IMR-90 (cell line): ENCODE results near the gene PUM2. TPM values are rescaled to one million over a fixed set of nuclear protein-coding genes. Genes with fewer than 3 reads are reported as not detected.

ENCODE experiments used
- ATAC-seq: fragments of 200-7000 bp; cut with Tn5 transposase; 2 replicates; pipeline ENCODE4 v1.9.1; 2020; ENCODE audit warnings: low read depth, mild to moderate bottlenecking, moderate library complexity
- BruUV-seq: library from RNA; stranded (reverse); fragments of 400-500 nt; replicated peaks from 2 replicates; lab custom pipeline; 2021; lab: Mats Ljungman, UMichigan
- CTCF ChIA-PET: fragments of 300-600 bp; formaldehyde crosslinking; extraction: SDS; loops from one replicate; lab custom pipeline; 2021; ENCODE audit warnings: antibody characterized with exemption; lab: Yijun Ruan, JAX
- POLR2A ChIA-PET: fragments of 300-600 bp; sonication (Branson Sonifier 250); formaldehyde crosslinking; loops from one replicate; lab custom pipeline; 2022; ENCODE audit warnings: antibody characterized with exemption; ENCODE audit not compliant: unreplicated experiment; lab: Charles Lee
- DNase-seq: peaks from one replicate; pipeline ENCODE4 v3.0.0; 2013
- H2AFZ ChIP-seq: replicated peaks from 2 replicates; pipeline ENCODE3; 2013; ENCODE audit warnings: low read length, mild to moderate bottlenecking; ENCODE audit not compliant: poor library complexity
- H2AK5ac ChIP-seq: 2 replicates; pipeline ENCODE4 v1.6.1; 2013; ENCODE audit warnings: low read depth, low read length, inconsistent platforms
- H2AK9ac ChIP-seq: replicated peaks from 2 replicates; pipeline ENCODE3; 2013; ENCODE audit warnings: mild to moderate bottlenecking, low read depth, low read length, moderate library complexity; ENCODE audit not compliant: poor library complexity
- H2BK120ac ChIP-seq: 2 replicates; pipeline ENCODE4 v1.6.1; 2013; ENCODE audit warnings: low read depth, low read length, inconsistent platforms
- H2BK15ac ChIP-seq: 3 replicates; pipeline ENCODE4 v1.6.1; 2013; ENCODE audit warnings: low read depth, low read length, inconsistent platforms
- H2BK20ac ChIP-seq: 2 replicates; pipeline ENCODE4 v1.6.1; 2013; ENCODE audit warnings: low read depth, mild to moderate bottlenecking, inconsistent platforms, low read length, moderate library complexity
- H2BK5ac ChIP-seq: 2 replicates; pipeline ENCODE4 v1.6.1; 2013; ENCODE audit warnings: mild to moderate bottlenecking, low read depth, low read length, inconsistent platforms; ENCODE audit not compliant: poor library complexity, severe bottlenecking
- H3K14ac ChIP-seq: replicated peaks from 2 replicates; pipeline ENCODE4 v1.6.1; 2013; ENCODE audit warnings: low read depth, low read length, inconsistent platforms
- H3K18ac ChIP-seq: 2 replicates; pipeline ENCODE4 v1.6.1; 2013; ENCODE audit warnings: low read depth, low read length, control low read depth
- H3K23ac ChIP-seq: 2 replicates; pipeline ENCODE4 v1.6.1; 2013; ENCODE audit warnings: low read depth, low read length, inconsistent platforms
- H3K27ac ChIP-seq: 2 replicates; pipeline ENCODE4 v1.5.1; 2013; ENCODE audit warnings: mild to moderate bottlenecking, control low read depth, low read length; ENCODE audit not compliant: insufficient read depth
- H3K27me3 ChIP-seq: 2 replicates; pipeline ENCODE4 v1.6.1; 2013; ENCODE audit warnings: low read length; ENCODE audit not compliant: control insufficient read depth, insufficient read depth
- H3K36me3 ChIP-seq: 2 replicates; pipeline ENCODE4 v1.6.1; 2013; ENCODE audit warnings: low read length, mixed read lengths; ENCODE audit not compliant: control insufficient read depth, insufficient read depth
- H3K4ac ChIP-seq: 2 replicates; pipeline ENCODE4 v1.6.1; 2013; ENCODE audit warnings: low read depth, low read length, inconsistent platforms
- H3K4me1 ChIP-seq: 2 replicates; pipeline ENCODE4 v1.6.1; 2013; ENCODE audit warnings: low read length, mixed read lengths; ENCODE audit not compliant: control insufficient read depth, insufficient read depth
- H3K4me2 ChIP-seq: 2 replicates; pipeline ENCODE4 v1.6.1; 2013; ENCODE audit warnings: low read depth, mild to moderate bottlenecking, control low read depth, low read length, moderate library complexity
- H3K4me3 ChIP-seq: 2 replicates; pipeline ENCODE4 v1.5.1; 2013; ENCODE audit warnings: low read depth, mild to moderate bottlenecking, control low read depth, low read length, moderate library complexity; ENCODE audit not compliant: insufficient read depth
- H3K56ac ChIP-seq: 2 replicates; pipeline ENCODE4 v1.6.1; 2013; ENCODE audit warnings: low read length, inconsistent platforms; ENCODE audit not compliant: insufficient read depth; ENCODE audit errors: extremely low read depth
- H3K79me1 ChIP-seq, 2 experiments: 2 replicates each; pipeline ENCODE4 v1.6.1; 2013; ENCODE audit warnings: low read length in 2 of 2, inconsistent platforms in 1 of 2, low read depth in 1 of 2
- H3K9ac ChIP-seq: 2 replicates; pipeline ENCODE4 v1.6.1; 2013; ENCODE audit warnings: low read depth, low read length, control low read depth
- H3K9me1 ChIP-seq: 2 replicates; pipeline ENCODE4 v1.6.1; 2013; ENCODE audit warnings: low read length, inconsistent platforms; ENCODE audit not compliant: insufficient read depth
- H3K9me3 ChIP-seq: 2 replicates; pipeline ENCODE4 v1.6.1; 2013; ENCODE audit warnings: low read length; ENCODE audit not compliant: control insufficient read depth, insufficient read depth
- H4K20me1 ChIP-seq: 2 replicates; pipeline ENCODE4 v1.6.1; 2013; ENCODE audit warnings: low read length, inconsistent platforms; ENCODE audit not compliant: insufficient read depth
- H4K5ac ChIP-seq: 2 replicates; pipeline ENCODE4 v1.6.1; 2013; ENCODE audit warnings: mild to moderate bottlenecking, low read depth, low read length, control low read depth
- H4K8ac ChIP-seq, 2 experiments: 2 replicates each; pipeline ENCODE4 v1.6.1; 2013; ENCODE audit warnings: low read depth in 2 of 2, low read length in 2 of 2, control low read depth in 1 of 2, inconsistent platforms in 1 of 2
- H4K91ac ChIP-seq: 2 replicates; pipeline ENCODE4 v1.6.1; 2013; ENCODE audit warnings: low read depth, low read length, inconsistent platforms; ENCODE audit not compliant: insufficient read depth
- BHLHE40 ChIP-seq: fragments of 150-350 bp; IDR thresholded peaks from 2 replicates; pipeline ENCODE4 v1.6.1; 2016; ENCODE audit warnings: mild to moderate bottlenecking, low read depth, low read length
- CEBPB ChIP-seq: IDR thresholded peaks from 2 replicates; pipeline ENCODE4 v1.6.1; 2012; ENCODE audit warnings: low read depth, low read length, improper control_type of control experiment
- FOS ChIP-seq: fragments of 150-350 bp; IDR thresholded peaks from 2 replicates; pipeline ENCODE4 v1.6.1; 2016; ENCODE audit warnings: low read depth, low read length
- MAFK ChIP-seq: IDR thresholded peaks from 2 replicates; pipeline ENCODE4 v1.6.1; 2012; ENCODE audit warnings: low read depth, low read length, improper control_type of control experiment
- MXI1 ChIP-seq: IDR thresholded peaks from 2 replicates; pipeline ENCODE4 v1.6.1; 2012; ENCODE audit warnings: low read depth, mild to moderate bottlenecking, low read length, moderate library complexity, borderline replicate concordance
- RAD21 ChIP-seq: IDR thresholded peaks from 2 replicates; pipeline ENCODE4 v1.6.1; 2012; ENCODE audit warnings: low read length, improper control_type of control experiment
- RCOR1 ChIP-seq: IDR thresholded peaks from 2 replicates; pipeline ENCODE4 v1.6.1; 2012; ENCODE audit warnings: mild to moderate bottlenecking, low read length, improper control_type of control experiment; ENCODE audit not compliant: insufficient replicate concordance
- RFX5 ChIP-seq: IDR thresholded peaks from 2 replicates; pipeline ENCODE4 v1.8.0; 2012; ENCODE audit warnings: low read depth, mild to moderate bottlenecking, low read length, moderate library complexity
- SMC3 ChIP-seq: fragments of 150-350 bp; IDR thresholded peaks from 2 replicates; pipeline ENCODE4 v1.6.1; 2016; ENCODE audit warnings: low read depth, mild to moderate bottlenecking, antibody characterized with exemption, low read length, moderate library complexity
- WGBS, 2 experiments: methylation state at CpG; one replicate each; pipeline versions ENCODE4 v1.1.5 to v1.1.7; 2013; ENCODE audit warnings: missing lambda C conversion rate in 2 of 2; ENCODE audit not compliant: insufficient read length in 1 of 2; ENCODE audit errors: extremely low coverage in 2 of 2; 5-methylcytosine and 5-hydroxymethylcytosine counted together
- dilution Hi-C: fragments of 300-500 bp; cut with HindIII; formaldehyde crosslinking; loops from one replicate; pipeline ENCODE4 v1.14.3; 2018; ENCODE audit warnings: low sequenced_read_pairs; ENCODE audit not compliant: unreplicated experiment
- in situ Hi-C: fragments of 300-500 bp; cut with MboI; formaldehyde crosslinking; loops from 3 replicates; pipeline ENCODE4 v1.14.3; 2019; ENCODE audit warnings: low sequenced_read_pairs, inconsistent platforms, mixed read lengths
- intact Hi-C: fragments of 100-400 bp; cut with micrococcal nuclease; formaldehyde crosslinking; loops from 2 replicates; pipeline ENCODE4 v1.10.0; 2022
- polyA plus RNA-seq, 3 experiments: library from polyadenylated mRNA; depleted of rRNA; stranded (reverse); fragments of >200 nt; gene quantifications; 2 replicates each; pipeline ENCODE4 v1.2.3, GENCODE V29; 2012; ENCODE audit warnings: low replicate concordance in 1 of 3
- total RNA-seq: library from RNA; depleted of rRNA; stranded (reverse); fragments of >200 nt; gene quantifications from 2 replicates; pipeline ENCODE4 v1.2.3, GENCODE V29; 2012
- TF ChIP-seq, protein P1 (sequence below): conservative IDR thresholded peaks from 2 replicates; pipeline ENCODE4 v1.5.1; 2012; ENCODE audit warnings: mild to moderate bottlenecking, low read depth, low read length, improper control_type of control experiment
- TF ChIP-seq, protein P2 (sequence below): fragments of 150-350 bp; IDR thresholded peaks from 2 replicates; pipeline ENCODE4 v1.6.1; 2016; ENCODE audit warnings: low read depth, mild to moderate bottlenecking, low read length, moderate library complexity, borderline replicate concordance

Gene PUM2
- total and polyA plus RNA-seq, 2 of the 4 experiments (the other 2 are of a cell fraction) = 18.8 to 38.4 TPM

DNA sequence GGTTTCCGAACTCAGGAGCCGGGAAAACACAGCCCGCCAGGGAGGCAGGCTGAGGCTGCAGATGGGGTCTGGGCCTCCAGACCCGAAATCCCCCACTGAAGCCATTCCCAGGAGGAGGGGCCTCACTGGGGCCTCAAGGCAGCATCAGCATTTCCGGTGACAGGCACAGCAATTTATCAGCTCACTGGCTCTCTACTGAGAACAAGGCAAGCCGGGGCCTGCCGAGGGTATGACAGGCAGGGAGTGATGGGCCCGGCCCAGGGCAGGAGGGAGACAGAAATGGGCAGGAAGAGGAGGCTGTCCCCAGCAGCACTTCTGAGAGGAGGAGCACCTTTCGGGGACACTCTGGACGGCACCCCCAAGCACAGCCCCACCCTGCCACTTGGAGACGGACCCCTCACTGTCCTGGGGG, 138.2 kb downstream of the PUM2 start:
- 0 out of 2 replicates have a peak overlapping the region, but pooled peaks have one; percentile 23 for H3K23ac ChIP-seq
- no peaks in the 10 kb centered on the region for H3K27me3 ChIP-seq
- H2AK5ac ChIP-seq = peak overlapping the region; percentile 82; the same call in 1 of the 2 replicates
- intact Hi-C loops (no loop called here), dilution Hi-C loops (no loop called here), in situ Hi-C loops (no loop called here)
- peaks cover 5% of the 10 kb centered on the region; the same call in 1 of the 2 replicates for H3K9me1 ChIP-seq
- no peaks in the 10 kb centered on the region for H3K9me3 ChIP-seq
- H4K5ac ChIP-seq = peak overlapping the region; percentile 91
- peak overlapping the region; percentile 1 for H2BK5ac ChIP-seq
- peak overlapping the region; percentile 28; the same call in 1 of the 3 replicates for H2BK15ac ChIP-seq
- WGBS, 2 experiments = 20% methylated on average over 1 of the region's 11 CpGs; no CpG with 5 or more reads in 1 of the 2 experiments
- peak overlapping the region; percentile 58; the same call in 1 of the 2 replicates for H3K14ac ChIP-seq
- peaks cover 16% of the 10 kb centered on the region for H3K4me1 ChIP-seq
- H2AK9ac ChIP-seq = peak overlapping the region; percentile 90
- TF ChIP-seq RAD21 = no peak
- no peak for TF ChIP-seq CEBPB
- TF ChIP-seq, protein P1, sequence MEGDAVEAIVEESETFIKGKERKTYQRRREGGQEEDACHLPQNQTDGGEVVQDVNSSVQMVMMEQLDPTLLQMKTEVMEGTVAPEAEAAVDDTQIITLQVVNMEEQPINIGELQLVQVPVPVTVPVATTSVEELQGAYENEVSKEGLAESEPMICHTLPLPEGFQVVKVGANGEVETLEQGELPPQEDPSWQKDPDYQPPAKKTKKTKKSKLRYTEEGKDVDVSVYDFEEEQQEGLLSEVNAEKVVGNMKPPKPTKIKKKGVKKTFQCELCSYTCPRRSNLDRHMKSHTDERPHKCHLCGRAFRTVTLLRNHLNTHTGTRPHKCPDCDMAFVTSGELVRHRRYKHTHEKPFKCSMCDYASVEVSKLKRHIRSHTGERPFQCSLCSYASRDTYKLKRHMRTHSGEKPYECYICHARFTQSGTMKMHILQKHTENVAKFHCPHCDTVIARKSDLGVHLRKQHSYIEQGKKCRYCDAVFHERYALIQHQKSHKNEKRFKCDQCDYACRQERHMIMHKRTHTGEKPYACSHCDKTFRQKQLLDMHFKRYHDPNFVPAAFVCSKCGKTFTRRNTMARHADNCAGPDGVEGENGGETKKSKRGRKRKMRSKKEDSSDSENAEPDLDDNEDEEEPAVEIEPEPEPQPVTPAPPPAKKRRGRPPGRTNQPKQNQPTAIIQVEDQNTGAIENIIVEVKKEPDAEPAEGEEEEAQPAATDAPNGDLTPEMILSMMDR = no peak
- TF ChIP-seq RCOR1 = no peak
- no peak for TF ChIP-seq FOS
- no peak for TF ChIP-seq MAFK
- no peak for TF ChIP-seq RFX5
- no peak for TF ChIP-seq MXI1
- TF ChIP-seq BHLHE40 = no peak
- TF ChIP-seq SMC3 = no peak
- TF ChIP-seq, protein P2, sequence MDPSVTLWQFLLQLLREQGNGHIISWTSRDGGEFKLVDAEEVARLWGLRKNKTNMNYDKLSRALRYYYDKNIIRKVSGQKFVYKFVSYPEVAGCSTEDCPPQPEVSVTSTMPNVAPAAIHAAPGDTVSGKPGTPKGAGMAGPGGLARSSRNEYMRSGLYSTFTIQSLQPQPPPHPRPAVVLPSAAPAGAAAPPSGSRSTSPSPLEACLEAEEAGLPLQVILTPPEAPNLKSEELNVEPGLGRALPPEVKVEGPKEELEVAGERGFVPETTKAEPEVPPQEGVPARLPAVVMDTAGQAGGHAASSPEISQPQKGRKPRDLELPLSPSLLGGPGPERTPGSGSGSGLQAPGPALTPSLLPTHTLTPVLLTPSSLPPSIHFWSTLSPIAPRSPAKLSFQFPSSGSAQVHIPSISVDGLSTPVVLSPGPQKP = no peak
- ChIA-PET POLR2A (no interaction called here), CTCF (no interaction called here)
- peak overlapping the region; percentile 38 for H2AFZ ChIP-seq
- H3K18ac ChIP-seq = peak overlapping the region; percentile 11
- H2BK20ac ChIP-seq = 0 out of 2 replicates have a peak overlapping the region, but pooled peaks have one; percentile 34
- ATAC-seq = peak; percentile 61
- peak; percentile 51 for DNase-seq
- no peak overlapping the region for H3K56ac ChIP-seq
- BruUV-seq = no TSS peak
- H3K4me2 ChIP-seq = peak overlapping the region; percentile 11; the same call in 1 of the 2 replicates
- peak overlapping the region; percentile 66 for H4K91ac ChIP-seq
- peak overlapping the region; percentile 76 for H3K4ac ChIP-seq
- peak overlapping the region; percentile 87 to 90 for H4K8ac ChIP-seq
- no peaks in the 10 kb centered on the region for H3K36me3 ChIP-seq
- no peak overlapping the region for H3K27ac ChIP-seq
- H3K79me1 ChIP-seq = peaks cover 0 to 15% of the 10 kb centered on the region in 2 experiments; a peak in 2 of 4 replicates
- no peak overlapping the region for H3K4me3 ChIP-seq
- H3K9ac ChIP-seq = 0 out of 2 replicates have a peak overlapping the region, but pooled peaks have one; percentile 32
- H2BK120ac ChIP-seq = peak overlapping the region; percentile 66
- 0 out of 2 replicates have a peak, but pooled peaks cover 3% of the 10 kb centered on the region for H4K20me1 ChIP-seq
